AG09309 (cell line): ENCODE measurements around the gene TFAP2E.

Source experiments
- DNase-seq: peaks from one replicate; pipeline ENCODE4 v3.0.0-alpha.2; 2010; ENCODE audit warnings: low read depth
- H3K4me3 ChIP-seq: 2 replicates; pipeline ENCODE4 v1.5.1; 2011; ENCODE audit warnings: mild to moderate bottlenecking, low read depth, low read length, moderate library complexity; ENCODE audit not compliant: control insufficient read depth
- TF ChIP-seq, protein P1 (sequence below): IDR thresholded peaks from 2 replicates; pipeline ENCODE4 v1.5.1; 2011; ENCODE audit warnings: mild to moderate bottlenecking, low read depth, low read length, inconsistent platforms; ENCODE audit not compliant: insufficient read depth, control insufficient read depth; ENCODE audit errors: missing control alignments

The TFAP2E gene

DNA sequence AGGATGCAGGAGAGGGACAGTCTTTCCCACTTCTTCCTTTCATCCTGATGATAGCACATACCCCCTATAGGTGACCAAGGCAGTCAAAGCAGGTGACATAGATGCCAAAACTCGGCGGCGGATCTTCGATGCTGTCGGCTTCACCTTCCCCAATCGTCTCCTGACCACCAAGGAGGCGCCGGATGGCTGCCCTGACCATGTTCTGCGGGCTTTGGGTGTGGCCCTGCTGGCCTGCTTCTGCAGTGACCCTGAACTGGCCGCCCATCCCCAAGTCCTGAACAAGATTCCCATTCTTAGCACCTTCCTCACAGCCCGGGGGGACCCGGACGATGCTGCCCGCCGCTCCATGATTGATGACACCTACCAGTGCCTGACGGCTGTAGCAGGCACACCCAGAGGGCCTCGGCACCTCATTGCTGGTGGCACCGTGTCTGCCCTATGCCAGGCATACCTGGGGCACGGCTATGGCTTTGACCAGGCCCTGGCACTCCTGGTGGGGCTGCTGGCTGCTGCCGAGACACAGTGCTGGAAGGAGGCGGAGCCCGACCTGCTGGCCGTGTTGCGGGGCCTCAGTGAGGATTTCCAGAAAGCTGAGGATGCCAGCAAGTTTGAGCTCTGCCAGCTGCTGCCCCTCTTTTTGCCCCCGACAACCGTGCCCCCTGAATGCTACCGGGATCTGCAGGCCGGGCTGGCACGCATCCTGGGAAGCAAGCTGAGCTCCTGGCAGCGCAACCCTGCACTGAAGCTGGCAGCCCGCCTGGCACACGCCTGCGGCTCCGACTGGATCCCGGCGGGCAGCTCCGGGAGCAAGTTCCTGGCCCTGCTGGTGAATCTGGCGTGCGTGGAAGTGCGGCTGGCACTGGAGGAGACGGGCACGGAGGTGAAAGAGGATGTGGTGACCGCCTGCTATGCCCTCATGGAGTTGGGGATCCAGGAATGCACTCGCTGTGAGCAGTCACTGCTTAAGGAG lies 12.6 kb upstream of the TFAP2E start:
- no peak overlapping the region for H3K4me3 ChIP-seq
- no peak for DNase-seq
- TF ChIP-seq, protein P1, sequence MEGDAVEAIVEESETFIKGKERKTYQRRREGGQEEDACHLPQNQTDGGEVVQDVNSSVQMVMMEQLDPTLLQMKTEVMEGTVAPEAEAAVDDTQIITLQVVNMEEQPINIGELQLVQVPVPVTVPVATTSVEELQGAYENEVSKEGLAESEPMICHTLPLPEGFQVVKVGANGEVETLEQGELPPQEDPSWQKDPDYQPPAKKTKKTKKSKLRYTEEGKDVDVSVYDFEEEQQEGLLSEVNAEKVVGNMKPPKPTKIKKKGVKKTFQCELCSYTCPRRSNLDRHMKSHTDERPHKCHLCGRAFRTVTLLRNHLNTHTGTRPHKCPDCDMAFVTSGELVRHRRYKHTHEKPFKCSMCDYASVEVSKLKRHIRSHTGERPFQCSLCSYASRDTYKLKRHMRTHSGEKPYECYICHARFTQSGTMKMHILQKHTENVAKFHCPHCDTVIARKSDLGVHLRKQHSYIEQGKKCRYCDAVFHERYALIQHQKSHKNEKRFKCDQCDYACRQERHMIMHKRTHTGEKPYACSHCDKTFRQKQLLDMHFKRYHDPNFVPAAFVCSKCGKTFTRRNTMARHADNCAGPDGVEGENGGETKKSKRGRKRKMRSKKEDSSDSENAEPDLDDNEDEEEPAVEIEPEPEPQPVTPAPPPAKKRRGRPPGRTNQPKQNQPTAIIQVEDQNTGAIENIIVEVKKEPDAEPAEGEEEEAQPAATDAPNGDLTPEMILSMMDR, result no peak

DNA sequence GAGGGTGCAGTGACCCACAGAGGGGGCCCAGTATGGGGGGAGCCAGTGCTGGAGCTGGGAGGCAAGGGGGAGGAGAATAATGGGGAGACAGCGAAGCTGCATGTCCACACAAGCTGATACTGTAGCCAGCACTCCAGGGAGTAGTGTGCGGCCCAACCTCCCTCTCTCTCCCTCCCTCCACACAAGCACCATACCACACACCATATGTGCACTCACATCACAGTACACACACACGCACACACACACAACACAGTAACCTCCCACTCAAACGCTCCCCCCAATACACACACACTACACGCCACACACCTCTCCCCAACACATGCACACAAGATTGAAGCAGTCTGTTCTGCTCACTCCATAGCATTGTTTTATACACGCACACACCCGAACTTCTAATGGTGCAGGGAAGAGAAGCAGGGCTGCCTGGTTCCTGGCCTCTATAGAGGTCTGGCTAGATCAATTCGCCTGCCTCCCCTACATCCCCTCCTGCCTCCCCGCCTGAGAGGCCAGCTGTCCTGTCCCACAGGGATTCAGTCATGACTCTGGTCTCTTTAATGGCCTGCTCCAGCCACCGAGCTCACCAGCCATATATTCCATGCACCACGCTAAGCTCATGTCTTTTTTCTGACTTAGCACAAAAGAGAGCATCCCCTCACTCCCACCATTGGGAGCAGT lies 11.7 kb upstream of the TFAP2E start:
- TF ChIP-seq, protein P1, result no peak
- no peak for DNase-seq
- H3K4me3 ChIP-seq, result no peak overlapping the region

DNA sequence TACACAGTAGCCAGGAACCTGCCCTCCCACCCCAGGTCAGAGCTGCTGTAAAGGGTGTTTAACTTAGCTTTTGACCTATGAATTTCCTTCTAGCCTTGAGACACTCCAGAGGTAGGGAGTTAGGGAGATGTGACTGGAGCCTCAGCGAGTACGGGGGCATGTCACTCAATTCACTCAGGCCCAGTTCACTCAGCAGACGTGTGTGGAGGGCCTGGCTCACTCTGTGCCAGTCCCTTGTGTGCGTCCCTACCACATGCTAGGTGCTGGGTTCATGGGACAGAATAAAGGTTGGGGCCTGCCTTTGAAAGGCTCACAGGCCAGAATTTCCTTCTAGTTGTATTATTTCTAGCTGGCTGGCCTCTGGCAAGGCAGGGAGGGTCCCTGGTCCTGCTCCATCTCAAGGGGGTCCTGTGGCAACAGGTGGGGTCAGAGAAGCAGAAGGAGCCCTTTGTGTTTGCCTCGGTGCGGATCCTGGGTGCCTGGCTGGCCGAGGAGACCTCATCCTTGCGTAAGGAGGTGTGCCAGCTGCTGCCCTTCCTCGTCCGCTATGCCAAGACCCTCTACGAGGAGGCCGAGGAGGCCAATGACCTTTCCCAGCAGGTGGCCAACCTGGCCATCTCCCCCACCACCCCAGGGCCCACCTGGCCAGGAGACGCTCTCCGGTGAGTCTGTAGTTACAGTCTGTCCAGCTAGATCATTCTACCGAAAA lies 11.0 kb upstream of the TFAP2E start:
- TF ChIP-seq, protein P1, result no peak
- DNase-seq, result no peak
- H3K4me3 ChIP-seq, result no peak overlapping the region

DNA sequence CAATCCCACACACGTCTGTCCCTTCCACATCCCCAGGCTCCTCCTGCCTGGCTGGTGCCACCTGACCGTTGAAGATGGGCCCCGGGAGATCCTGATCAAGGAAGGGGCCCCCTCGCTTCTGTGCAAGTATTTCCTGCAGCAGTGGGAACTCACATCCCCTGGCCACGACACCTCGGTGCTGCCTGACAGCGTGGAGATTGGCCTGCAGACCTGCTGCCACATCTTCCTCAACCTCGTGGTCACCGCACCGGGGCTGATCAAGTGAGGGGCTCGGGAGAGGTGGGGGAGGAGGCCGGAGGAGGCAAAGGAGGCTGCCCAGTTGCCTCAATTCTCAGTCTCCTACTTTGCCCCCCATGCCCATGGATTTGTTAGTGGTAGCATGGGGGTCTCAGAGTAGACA lies 9.9 kb upstream of the TFAP2E start:
- DNase-seq, result no peak
- TF ChIP-seq, protein P1, result no peak

DNA sequence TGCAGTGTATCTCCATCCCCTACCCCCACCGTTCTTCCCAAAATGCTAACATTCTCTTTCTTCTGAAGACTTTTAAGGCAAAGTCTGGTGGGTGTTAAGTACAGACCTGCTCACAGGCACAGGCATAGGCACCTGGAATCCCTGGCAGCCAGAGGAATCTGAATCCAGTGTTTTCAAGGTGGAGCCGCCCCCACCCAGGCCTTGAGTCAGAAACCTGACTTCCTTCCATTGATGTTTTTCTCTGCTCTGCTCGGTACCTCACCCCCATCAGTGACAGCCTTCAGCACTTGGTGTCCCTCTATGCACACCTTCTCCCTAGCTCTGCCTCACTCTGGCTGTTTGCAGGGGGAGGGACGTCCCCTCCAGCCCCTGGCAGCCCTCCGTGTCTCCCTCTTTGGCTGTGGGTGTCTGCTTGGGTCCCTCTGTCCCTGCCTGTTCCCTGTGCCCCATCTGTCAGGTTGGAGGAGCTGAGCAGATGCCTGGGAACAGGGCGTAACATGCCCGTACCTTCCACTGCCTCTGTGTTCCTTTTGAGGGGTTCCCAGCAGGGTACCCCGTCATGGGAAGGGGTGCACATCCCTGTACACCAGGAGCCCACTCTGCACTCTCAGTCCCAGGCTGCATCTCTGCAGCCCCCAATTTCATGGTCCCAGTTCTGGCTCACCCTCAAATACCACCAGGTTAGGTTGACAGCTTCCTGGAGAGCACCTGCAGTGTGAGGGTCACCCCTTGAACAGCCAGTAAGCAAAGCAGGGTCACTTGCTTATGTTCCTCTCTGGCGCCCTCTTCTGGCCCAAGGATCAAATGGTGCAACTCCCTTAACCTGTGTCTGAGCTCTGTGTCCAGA lies 8.9 kb upstream of the TFAP2E start:
- no peak for DNase-seq
- TF ChIP-seq, protein P1, result peak; percentile 88
- H3K4me3 ChIP-seq, result no peak overlapping the region

More for the DNA sequence above, 9.9 kb upstream of the TFAP2E start:
- H3K4me3 ChIP-seq, result no peak overlapping the region
